Esophagus muscularis mucosa (tissue), 4 donors: ENCODE data around the gene AUH. TPM values are rescaled to one million over a fixed set of nuclear protein-coding genes. Genes with fewer than 3 reads are reported as not detected.
A peak's percentile ranks its signal among the peaks of the same experiment; 100 is the strongest.

Experiments
- DNase-seq: peaks from one replicate; pipeline ENCODE4 v3.0.0-alpha.2; 2017; ENCODE audit errors: extremely low spot score
- H3K27ac ChIP-seq, 4 donors: fragments of 200-600 bp; sonication (generic); replicated peaks in 1 of 4; 1 replicate in 3 of 4; 2 replicates in 1 of 4; pipeline ENCODE4 v1.5.1; 2016 to 2019; ENCODE audit warnings: mild to moderate bottlenecking in 1 of 4
- H3K27me3 ChIP-seq, 4 donors: fragments of 200-600 bp; sonication (generic); one replicate each; pipeline versions ENCODE4 v1.5.1 to v1.6.0; 2016 to 2019
- H3K36me3 ChIP-seq, 4 donors: fragments of 200-600 bp; sonication (generic); one replicate each; pipeline ENCODE4 v1.5.1; 2016 to 2019
- H3K4me1 ChIP-seq, 4 donors: fragments of 200-600 bp; sonication (generic); one replicate each; pipeline ENCODE4 v1.5.1; 2016 to 2019
- H3K4me3 ChIP-seq, 4 donors: fragments of 200-600 bp; sonication (generic); 1 replicate in 2 of 4; 2 replicates in 2 of 4; pipeline ENCODE4 v1.5.1; 2016 to 2019; ENCODE audit warnings: mild to moderate bottlenecking in 4 of 4, moderate library complexity in 1 of 4
- H3K9me3 ChIP-seq, 4 donors: fragments of 200-600 bp; sonication (generic); 1 replicate in 3 of 4; 2 replicates in 1 of 4; pipeline ENCODE4 v1.5.1; 2016 to 2019
- EP300 ChIP-seq: sonication (generic); formaldehyde crosslinking; IDR thresholded peaks from one replicate; pipeline ENCODE4 v1.6.1; 2017; ENCODE audit warnings: antibody characterized with exemption
- POLR2A ChIP-seq: fragments of 450-650 bp; IDR thresholded peaks from one replicate; pipeline ENCODE4 v1.6.1; 2017; ENCODE audit warnings: antibody characterized with exemption, moderate library complexity, mild to moderate bottlenecking, low read depth
- POLR2AphosphoS5 ChIP-seq, 2 donors: sonication (generic); formaldehyde crosslinking; IDR thresholded peaks; one replicate each; pipeline ENCODE4 v1.6.1; 2017; ENCODE audit warnings: antibody characterized with exemption in 2 of 2
- WGBS: methylation state at CpG from one replicate; pipeline ENCODE4 v1.1.5; 2018; 5-methylcytosine and 5-hydroxymethylcytosine counted together
- intact Hi-C: fragments of 100-400 bp; cut with DNase I; formaldehyde crosslinking; loops from one replicate; pipeline ENCODE4 v1.15.1; 2023
- total RNA-seq, 4 donors: library from RNA; depleted of rRNA; stranded (reverse); fragments of >200 nt; gene quantifications; one replicate each; pipeline versions ENCODE4 v1.1.0 to v1.2.1, GENCODE V29; 2016
- TF ChIP-seq, protein P1 (sequence below), 3 experiments: fragments of 200-600 bp in 2 of 3; fragments of 450-650 bp in 1 of 3; sonication (generic) in 2 of 3; IDR thresholded peaks; one replicate each; pipeline ENCODE4 v1.5.1; 2017 to 2019; ENCODE audit warnings: antibody characterized with exemption in 3 of 3, mild to moderate bottlenecking in 2 of 3, moderate library complexity in 1 of 3

The AUH gene
- total RNA-seq, 4 donors from 2014 or later, result 17.7 to 29.9 (median 22.3) TPM

DNA sequence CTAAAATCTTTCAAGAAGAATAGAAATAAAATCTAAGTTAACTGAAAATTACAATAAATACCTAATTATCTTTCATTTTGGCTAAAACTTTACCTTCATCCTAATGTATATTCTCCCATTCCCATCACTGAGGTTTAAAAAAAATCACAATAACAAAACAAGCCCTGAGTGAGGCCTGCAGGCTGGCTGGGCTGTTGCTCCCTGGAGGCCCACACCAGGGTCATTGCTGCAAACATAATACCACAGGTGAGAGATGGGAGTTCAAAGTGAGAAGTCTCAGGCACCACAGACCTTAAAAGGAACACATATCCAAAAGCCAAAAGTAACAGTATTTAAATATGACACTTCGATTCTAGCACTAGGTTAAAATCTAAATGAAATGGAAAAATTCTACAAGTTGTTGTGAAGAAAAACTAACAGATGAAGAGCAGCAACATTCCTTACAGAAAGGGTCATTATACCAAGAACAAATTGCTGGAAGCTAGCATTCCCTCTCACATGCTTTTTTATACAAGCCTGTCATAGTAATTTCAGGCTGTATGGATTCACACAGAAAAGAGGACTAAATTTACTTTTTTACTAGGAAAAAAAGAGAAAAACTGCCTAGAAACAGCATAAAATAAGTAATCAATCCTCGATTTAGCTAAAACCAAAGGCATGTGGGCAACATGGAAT lies 57.8 kb downstream of the AUH start:
- H3K9me3 ChIP-seq, result no peaks in the 10 kb centered on the region
- 64% methylated on average over 2 of the region's 2 CpGs for WGBS
- H3K4me1 ChIP-seq, result peaks cover 27 to 61% (median 53%) of the 10 kb centered on the region in 4 donors
- no peak overlapping the region for H3K4me3 ChIP-seq
- H3K27me3 ChIP-seq, result no peaks in the 10 kb centered on the region
- no peaks in the 10 kb centered on the region for H3K36me3 ChIP-seq
- peak overlapping the region; percentile 55 to 85 (median 83) for H3K27ac ChIP-seq
- no peak for DNase-seq
- TF ChIP-seq POLR2A, result no peak
- TF ChIP-seq POLR2AphosphoS5 (IDR thresholded peaks at IDR 0.05), result no peak
- no peak for TF ChIP-seq EP300
- TF ChIP-seq, protein P1, sequence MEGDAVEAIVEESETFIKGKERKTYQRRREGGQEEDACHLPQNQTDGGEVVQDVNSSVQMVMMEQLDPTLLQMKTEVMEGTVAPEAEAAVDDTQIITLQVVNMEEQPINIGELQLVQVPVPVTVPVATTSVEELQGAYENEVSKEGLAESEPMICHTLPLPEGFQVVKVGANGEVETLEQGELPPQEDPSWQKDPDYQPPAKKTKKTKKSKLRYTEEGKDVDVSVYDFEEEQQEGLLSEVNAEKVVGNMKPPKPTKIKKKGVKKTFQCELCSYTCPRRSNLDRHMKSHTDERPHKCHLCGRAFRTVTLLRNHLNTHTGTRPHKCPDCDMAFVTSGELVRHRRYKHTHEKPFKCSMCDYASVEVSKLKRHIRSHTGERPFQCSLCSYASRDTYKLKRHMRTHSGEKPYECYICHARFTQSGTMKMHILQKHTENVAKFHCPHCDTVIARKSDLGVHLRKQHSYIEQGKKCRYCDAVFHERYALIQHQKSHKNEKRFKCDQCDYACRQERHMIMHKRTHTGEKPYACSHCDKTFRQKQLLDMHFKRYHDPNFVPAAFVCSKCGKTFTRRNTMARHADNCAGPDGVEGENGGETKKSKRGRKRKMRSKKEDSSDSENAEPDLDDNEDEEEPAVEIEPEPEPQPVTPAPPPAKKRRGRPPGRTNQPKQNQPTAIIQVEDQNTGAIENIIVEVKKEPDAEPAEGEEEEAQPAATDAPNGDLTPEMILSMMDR (IDR thresholded peaks at IDR 0.05), result no peak
- intact Hi-C loops, result loop anchor here (5.0 kb wide), 3 partner anchors 97 to 123 kb away; no protein-coding TSS in a partner anchor

DNA sequence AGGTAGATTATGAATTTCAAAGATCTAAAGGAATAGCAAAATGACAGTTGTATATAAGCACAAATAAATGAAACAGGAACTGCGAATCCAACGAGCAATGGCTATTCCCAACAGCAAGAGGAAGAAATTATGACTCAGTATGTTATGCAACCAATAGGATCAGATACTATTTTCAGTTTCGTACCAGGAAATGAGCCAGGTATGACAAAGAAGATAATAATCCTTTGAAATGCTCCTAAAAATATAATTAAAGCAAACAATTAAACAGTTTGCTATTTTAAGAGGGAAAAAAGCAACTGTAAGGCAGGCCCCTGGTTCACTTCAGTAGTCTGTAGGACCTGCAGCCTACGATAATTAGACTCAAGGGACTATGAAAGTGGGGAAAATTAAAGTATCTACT lies 58.9 kb downstream of the AUH start:
- WGBS, result 21% methylated on average over 4 of the region's 4 CpGs
- peaks cover 27 to 72% (median 55%) of the 10 kb centered on the region in 4 donors for H3K4me1 ChIP-seq
- peak overlapping the region; percentile 55 to 85 (median 83) for H3K27ac ChIP-seq
- no peaks in the 10 kb centered on the region for H3K9me3 ChIP-seq
- H3K4me3 ChIP-seq, result no peak overlapping the region
- DNase-seq, result no peak
- no peaks in the 10 kb centered on the region for H3K27me3 ChIP-seq
- no peaks in the 10 kb centered on the region for H3K36me3 ChIP-seq
- TF ChIP-seq, protein P1 (IDR thresholded peaks at IDR 0.05), result no peak
- TF ChIP-seq EP300 (no peak), POLR2AphosphoS5 (IDR thresholded peaks at IDR 0.05) (peak in 1 of 2 donors; percentile 83)
- intact Hi-C loops, result loop anchor here (5.0 kb wide), 3 partner anchors 96 to 124 kb away; no protein-coding TSS in a partner anchor

DNA sequence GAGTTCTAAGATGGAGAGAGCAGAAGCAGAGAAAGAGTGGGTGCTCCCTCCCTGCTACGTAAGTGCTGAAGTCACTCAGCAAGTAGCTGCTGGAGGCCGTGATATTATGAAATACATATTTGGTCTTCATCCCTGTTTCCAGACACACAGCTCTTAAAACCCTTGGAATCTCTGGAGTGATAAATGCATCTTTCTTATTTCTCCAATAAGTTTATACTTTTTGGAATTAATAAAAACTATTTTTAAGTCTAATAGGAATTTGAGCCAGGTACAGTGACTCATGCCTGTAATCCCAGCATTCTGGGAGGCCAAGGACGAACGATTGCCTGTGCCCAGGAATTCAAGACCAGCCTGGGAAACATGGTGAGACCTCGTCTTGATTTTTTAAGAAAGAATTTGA lies 60.6 kb downstream of the AUH start:
- Histone ChIP-seq H3K27ac (peak overlapping the region; percentile 55 to 85 (median 83)), H3K27me3 (no peaks in the 10 kb centered on the region), H3K9me3 (no peaks in the 10 kb centered on the region), H3K36me3 (peaks cover 0 to 10% (median 6%) of the 10 kb centered on the region in 4 donors), H3K4me3 (no peak overlapping the region), H3K4me1 (peaks cover 27 to 69% (median 54%) of the 10 kb centered on the region in 4 donors)
- no peak for DNase-seq
- TF ChIP-seq POLR2AphosphoS5 (IDR thresholded peaks at IDR 0.05) (peak; percentile 53 to 55), POLR2A (no peak), EP300 (no peak)
- TF ChIP-seq, protein P1 (IDR thresholded peaks at IDR 0.05), result no peak
- intact Hi-C loops, result loop anchor here (5.0 kb wide), 3 partner anchors 94 to 126 kb away; no protein-coding TSS in a partner anchor
- 34% methylated on average over 5 of the region's 5 CpGs for WGBS

DNA sequence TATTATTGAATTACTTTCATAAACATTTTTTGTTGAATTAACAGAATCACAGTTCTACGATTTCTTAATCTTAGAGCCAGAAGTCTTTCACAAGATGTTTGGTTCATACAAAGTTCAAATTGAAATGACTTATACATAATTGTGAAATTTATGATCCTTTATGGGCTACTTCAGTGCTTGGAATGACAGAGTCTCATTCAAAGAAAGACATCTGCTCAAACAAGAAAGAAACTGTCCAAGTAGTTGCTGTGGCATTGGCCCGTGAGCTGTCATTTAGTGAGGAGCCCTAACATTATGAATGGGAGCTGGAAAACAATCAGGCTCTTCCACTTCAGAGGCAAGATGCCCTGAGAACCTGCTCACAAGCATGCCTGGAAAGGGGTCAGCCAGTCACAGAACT lies 63.4 kb downstream of the AUH start:
- peak in 1 of 2 donors; percentile 15 for TF ChIP-seq POLR2AphosphoS5 (IDR thresholded peaks at IDR 0.05)
- no peak for TF ChIP-seq EP300
- TF ChIP-seq, protein P1 (IDR thresholded peaks at IDR 0.05), result no peak
- no peak for DNase-seq
- no peaks in the 10 kb centered on the region for H3K27me3 ChIP-seq
- H3K27ac ChIP-seq, result peak overlapping the region in 2 of 4 donors; percentile 22 to 31
- no peak overlapping the region for H3K4me3 ChIP-seq
- no peaks in the 10 kb centered on the region for H3K9me3 ChIP-seq
- H3K4me1 ChIP-seq, result peaks cover 19 to 52% (median 39%) of the 10 kb centered on the region in 4 donors
- WGBS, result 68% methylated on average over 2 of the region's 2 CpGs
- intact Hi-C loops, result no loop called here
- H3K36me3 ChIP-seq, result peaks cover 18 to 37% (median 28%) of the 10 kb centered on the region in 4 donors
